GM19463 (cell line): ENCODE data around the gene IGSF9.

Experiments
- ATAC-seq: cut with Tn5 transposase; IDR thresholded peaks from one replicate; pipeline ENCODE4 v1.9.1; 2021; ENCODE audit warnings: mild to moderate bottlenecking, moderate library complexity; ENCODE audit not compliant: unreplicated experiment

IGSF9 gene

GRCh38 chr1:159946242-159947187, 1.1 kb upstream of the IGSF9 start:
- ATAC-seq: no peak

- no peak for ATAC-seq
These were observed 574 bp downstream of the IGSF9 start for GRCh38 chr1:159944623-159945455.

GRCh38 chr1:159943908-159944622, 1.3 kb downstream of the IGSF9 start:
- no peak for ATAC-seq

- no peak for ATAC-seq
These were observed 2.2 kb downstream of the IGSF9 start for GRCh38 chr1:159943278-159943640.

GRCh38 chr1:159942632-159943277, 2.7 kb downstream of the IGSF9 start:
- ATAC-seq: no peak

GRCh38 chr1:159941591-159942560, 3.5 kb downstream of the IGSF9 start:
- ATAC-seq: no peak

- no peak for ATAC-seq
These were observed 4.3 kb downstream of the IGSF9 start for GRCh38 chr1:159941141-159941540.

- ATAC-seq: no peak
These were observed 5.3 kb downstream of the IGSF9 start for GRCh38 chr1:159940006-159940620.

GRCh38 chr1:159939678-159940002, 5.8 kb downstream of the IGSF9 start:
- ATAC-seq: no peak

- ATAC-seq: no peak
These were observed 6.3 kb downstream of the IGSF9 start for GRCh38 chr1:159938905-159939677.

- peak; percentile 49 for ATAC-seq
These were observed 7.1 kb downstream of the IGSF9 start for GRCh38 chr1:159938211-159938852.

GRCh38 chr1:159937054-159937750, 8.2 kb downstream of the IGSF9 start:
- no peak for ATAC-seq

GRCh38 chr1:159936273-159936904, 9.0 kb downstream of the IGSF9 start:
- no peak for ATAC-seq

GRCh38 chr1:159935719-159936272, 9.6 kb downstream of the IGSF9 start:
- ATAC-seq: no peak

- ATAC-seq: no peak
These were observed 10.1 kb downstream of the IGSF9 start for GRCh38 chr1:159935305-159935704.

- ATAC-seq: no peak
These were observed 11.0 kb downstream of the IGSF9 start for GRCh38 chr1:159934136-159935039.
